Neural cell (in vitro differentiated cells): ENCODE measurements around the gene OR2A2. TPM values are rescaled to one million over a fixed set of nuclear protein-coding genes. Genes with fewer than 3 reads are reported as not detected.

ENCODE experiments used
- H2AFZ ChIP-seq: fragments of 200-600, 300-800 bp; sonication (generic), shearing (Covaris generic); 2 replicates; pipeline ENCODE4 v1.6.0; 2014; ENCODE audit warnings: low read depth, mild to moderate bottlenecking, antibody characterized with exemption, low read length, moderate library complexity
- H3F3A ChIP-seq: fragments of 200-600 bp; shearing (Covaris generic); 2 replicates; pipeline ENCODE4 v1.6.1; 2016; ENCODE audit warnings: mild to moderate bottlenecking, moderate library complexity, mixed read lengths, antibody characterized with exemption, low read length; ENCODE audit not compliant: insufficient read depth, poor library complexity, severe bottlenecking
- H3K27ac ChIP-seq: fragments of 200-600, 300-800 bp; sonication (generic), shearing (Covaris generic); 2 replicates; pipeline ENCODE4 v1.5.1; 2014; ENCODE audit warnings: mild to moderate bottlenecking, low read length, moderate library complexity
- H3K27me3 ChIP-seq: fragments of 300-800, 200-600 bp; sonication (generic), shearing (Covaris generic); 2 replicates; pipeline ENCODE4 v1.6.0; 2014; ENCODE audit warnings: mild to moderate bottlenecking, low read depth, low read length, moderate library complexity; ENCODE audit not compliant: insufficient read depth
- H3K36me3 ChIP-seq: fragments of 300-800, 200-600 bp; sonication (generic), shearing (Covaris generic); 2 replicates; pipeline ENCODE4 v1.5.1; 2014; ENCODE audit warnings: mild to moderate bottlenecking, antibody characterized with exemption, low read length, moderate library complexity; ENCODE audit not compliant: insufficient read depth
- H3K4me2 ChIP-seq: fragments of 300-800, 200-600 bp; sonication (generic), shearing (Covaris generic); 2 replicates; pipeline ENCODE4 v1.6.0; 2014; ENCODE audit warnings: mild to moderate bottlenecking, low read length
- H3K4me3 ChIP-seq: fragments of 300-800, 200-600 bp; sonication (generic), shearing (Covaris generic); 2 replicates; pipeline ENCODE4 v1.5.1; 2014; ENCODE audit warnings: mild to moderate bottlenecking, low read length, moderate library complexity
- H3K79me2 ChIP-seq: fragments of 200-600 bp; shearing (Covaris generic); replicated peaks from 2 replicates; pipeline ENCODE4 v1.6.0; 2014; ENCODE audit warnings: mild to moderate bottlenecking, low read length, moderate library complexity; ENCODE audit not compliant: insufficient read depth
- H3K9ac ChIP-seq: fragments of 300-800, 200-600 bp; sonication (generic), shearing (Covaris generic); 2 replicates; pipeline ENCODE4 v1.6.1; 2016; ENCODE audit warnings: mild to moderate bottlenecking, low read length, mixed read lengths
- H3K9me2 ChIP-seq: fragments of 200-600 bp; shearing (Covaris generic); 2 replicates; pipeline ENCODE4 v1.6.1; 2016; ENCODE audit warnings: mild to moderate bottlenecking, low read length, mixed read lengths; ENCODE audit not compliant: insufficient read depth
- H3K9me3 ChIP-seq: fragments of 200-600, 300-800 bp; sonication (generic), shearing (Covaris generic); 2 replicates; pipeline ENCODE4 v1.6.1; 2016; ENCODE audit warnings: mild to moderate bottlenecking, mixed run types, low read length, moderate library complexity, mixed read lengths
- H4K20me1 ChIP-seq: fragments of 200-600 bp; shearing (Covaris generic); 2 replicates; pipeline ENCODE4 v1.6.1; 2016; ENCODE audit warnings: mild to moderate bottlenecking, mixed run types; ENCODE audit not compliant: insufficient read depth
- EP300 ChIP-seq: fragments of 450-650 bp; conservative IDR thresholded peaks from 2 replicates; pipeline ENCODE4 v1.6.1; 2014; ENCODE audit warnings: antibody characterized with exemption, mild to moderate bottlenecking, moderate library complexity; ENCODE audit not compliant: poor library complexity, severe bottlenecking
- EZH2 ChIP-seq: fragments of 200-600, 300-800 bp; shearing (Covaris generic), sonication (generic); IDR thresholded peaks from 2 replicates; pipeline ENCODE4 v1.6.1; 2014; ENCODE audit warnings: antibody characterized with exemption, low read length, borderline replicate concordance, mild to moderate bottlenecking; ENCODE audit not compliant: insufficient read depth, poor library complexity, severe bottlenecking
- MXI1 ChIP-seq: fragments of 450-650 bp; conservative IDR thresholded peaks from 2 replicates; pipeline ENCODE4 v1.6.1; 2014; ENCODE audit warnings: antibody characterized with exemption, mild to moderate bottlenecking; ENCODE audit not compliant: poor library complexity, severe bottlenecking
- POLR2AphosphoS5 ChIP-seq: IDR thresholded peaks from 2 replicates; pipeline ENCODE4 v1.6.1; 2012
- RAD21 ChIP-seq: fragments of 450-650 bp; conservative IDR thresholded peaks from 2 replicates; pipeline ENCODE4 v1.6.1; 2014; ENCODE audit warnings: antibody characterized with exemption, mild to moderate bottlenecking, moderate library complexity
- SMC3 ChIP-seq: fragments of 450-650 bp; conservative IDR thresholded peaks from 2 replicates; pipeline ENCODE4 v1.6.1; 2014; ENCODE audit warnings: antibody characterized with exemption, mild to moderate bottlenecking, moderate library complexity; ENCODE audit not compliant: poor library complexity
- TAF1 ChIP-seq: IDR thresholded peaks from 2 replicates; pipeline ENCODE4 v1.6.1; 2012; ENCODE audit warnings: low read depth
- polyA plus RNA-seq: library from polyadenylated mRNA; depleted of rRNA; stranded (reverse); fragments of >200 nt; gene quantifications from 2 replicates; pipeline ENCODE4 v1.2.3, GENCODE V29; 2014
- TF ChIP-seq, protein P1 (sequence below): fragments of 450-650 bp; IDR thresholded peaks from 2 replicates; pipeline ENCODE4 v1.5.1; 2014; ENCODE audit warnings: antibody characterized with exemption, mild to moderate bottlenecking, moderate library complexity; ENCODE audit not compliant: poor library complexity, severe bottlenecking
- TF ChIP-seq, protein P2 (sequence below): IDR thresholded peaks from 2 replicates; pipeline ENCODE4 v1.6.1; 2012; ENCODE audit warnings: borderline replicate concordance

The OR2A2 gene
- polyA plus RNA-seq, 1 donor from 2014 or later: not detected

DNA sequence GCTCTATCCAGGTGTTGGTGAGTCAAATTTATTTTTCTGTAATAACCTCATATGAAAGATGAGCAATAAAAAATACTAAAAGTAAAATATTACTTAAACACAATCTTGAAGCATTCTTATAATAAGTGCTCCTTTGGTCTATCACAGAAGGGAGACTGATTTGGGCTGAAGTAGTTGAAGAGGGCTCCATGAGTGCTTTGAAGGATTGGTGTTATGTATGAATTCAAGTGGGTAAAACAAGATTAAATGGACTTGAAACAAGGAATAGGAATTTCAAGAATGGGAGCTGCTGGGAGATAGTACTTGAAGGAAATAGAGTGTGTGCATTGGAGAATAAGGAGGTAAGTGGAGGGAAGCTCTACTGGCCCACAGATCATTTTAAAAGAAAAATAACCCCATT lies 7.3 kb upstream of the OR2A2 start:
- no peaks in the 10 kb centered on the region for H4K20me1 ChIP-seq

DNA sequence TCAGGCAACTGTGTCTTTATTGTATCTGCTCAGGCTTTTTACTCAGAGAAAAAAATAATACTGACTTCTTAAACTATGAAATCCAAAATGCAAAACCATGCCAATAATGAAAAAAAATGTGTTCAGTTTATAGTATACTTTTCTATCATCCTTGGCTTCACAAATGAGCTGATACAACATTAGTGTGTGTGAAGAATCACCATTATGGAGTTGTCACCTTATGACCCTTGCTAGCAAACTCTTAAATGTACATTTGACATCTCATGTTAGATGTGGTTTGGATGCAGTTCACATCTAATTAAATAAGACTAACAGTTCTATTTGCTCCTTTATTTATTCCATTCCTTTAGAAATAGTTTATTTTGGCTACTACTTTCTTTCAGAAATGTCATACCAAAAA lies 4.2 kb upstream of the OR2A2 start:
- Histone ChIP-seq H3K27ac (no peak overlapping the region), H3K4me3 (no peak overlapping the region), H3K9me3 (no peaks in the 10 kb centered on the region), H4K20me1 (no peaks in the 10 kb centered on the region), H3K9ac (no peak overlapping the region), H2AFZ (no peak overlapping the region), H3F3A (no peaks in the 10 kb centered on the region), H3K36me3 (no peaks in the 10 kb centered on the region), H3K27me3 (no peaks in the 10 kb centered on the region), H3K4me2 (no peak overlapping the region), H3K79me2 (no peaks in the 10 kb centered on the region), H3K9me2 (no peaks in the 10 kb centered on the region)
- TF ChIP-seq POLR2AphosphoS5: no peak

More for the DNA sequence above, 7.3 kb upstream of the OR2A2 start:
- Histone ChIP-seq H3K27ac (no peak overlapping the region), H3K79me2 (no peaks in the 10 kb centered on the region), H3F3A (no peaks in the 10 kb centered on the region), H3K4me3 (no peak overlapping the region), H3K4me2 (no peak overlapping the region), H3K27me3 (no peaks in the 10 kb centered on the region), H2AFZ (no peak overlapping the region), H3K9ac (no peak overlapping the region), H3K36me3 (no peaks in the 10 kb centered on the region), H3K9me2 (no peaks in the 10 kb centered on the region), H3K9me3 (no peaks in the 10 kb centered on the region)
- TF ChIP-seq, protein P1, sequence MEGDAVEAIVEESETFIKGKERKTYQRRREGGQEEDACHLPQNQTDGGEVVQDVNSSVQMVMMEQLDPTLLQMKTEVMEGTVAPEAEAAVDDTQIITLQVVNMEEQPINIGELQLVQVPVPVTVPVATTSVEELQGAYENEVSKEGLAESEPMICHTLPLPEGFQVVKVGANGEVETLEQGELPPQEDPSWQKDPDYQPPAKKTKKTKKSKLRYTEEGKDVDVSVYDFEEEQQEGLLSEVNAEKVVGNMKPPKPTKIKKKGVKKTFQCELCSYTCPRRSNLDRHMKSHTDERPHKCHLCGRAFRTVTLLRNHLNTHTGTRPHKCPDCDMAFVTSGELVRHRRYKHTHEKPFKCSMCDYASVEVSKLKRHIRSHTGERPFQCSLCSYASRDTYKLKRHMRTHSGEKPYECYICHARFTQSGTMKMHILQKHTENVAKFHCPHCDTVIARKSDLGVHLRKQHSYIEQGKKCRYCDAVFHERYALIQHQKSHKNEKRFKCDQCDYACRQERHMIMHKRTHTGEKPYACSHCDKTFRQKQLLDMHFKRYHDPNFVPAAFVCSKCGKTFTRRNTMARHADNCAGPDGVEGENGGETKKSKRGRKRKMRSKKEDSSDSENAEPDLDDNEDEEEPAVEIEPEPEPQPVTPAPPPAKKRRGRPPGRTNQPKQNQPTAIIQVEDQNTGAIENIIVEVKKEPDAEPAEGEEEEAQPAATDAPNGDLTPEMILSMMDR: no peak
- TF ChIP-seq, protein P2, sequence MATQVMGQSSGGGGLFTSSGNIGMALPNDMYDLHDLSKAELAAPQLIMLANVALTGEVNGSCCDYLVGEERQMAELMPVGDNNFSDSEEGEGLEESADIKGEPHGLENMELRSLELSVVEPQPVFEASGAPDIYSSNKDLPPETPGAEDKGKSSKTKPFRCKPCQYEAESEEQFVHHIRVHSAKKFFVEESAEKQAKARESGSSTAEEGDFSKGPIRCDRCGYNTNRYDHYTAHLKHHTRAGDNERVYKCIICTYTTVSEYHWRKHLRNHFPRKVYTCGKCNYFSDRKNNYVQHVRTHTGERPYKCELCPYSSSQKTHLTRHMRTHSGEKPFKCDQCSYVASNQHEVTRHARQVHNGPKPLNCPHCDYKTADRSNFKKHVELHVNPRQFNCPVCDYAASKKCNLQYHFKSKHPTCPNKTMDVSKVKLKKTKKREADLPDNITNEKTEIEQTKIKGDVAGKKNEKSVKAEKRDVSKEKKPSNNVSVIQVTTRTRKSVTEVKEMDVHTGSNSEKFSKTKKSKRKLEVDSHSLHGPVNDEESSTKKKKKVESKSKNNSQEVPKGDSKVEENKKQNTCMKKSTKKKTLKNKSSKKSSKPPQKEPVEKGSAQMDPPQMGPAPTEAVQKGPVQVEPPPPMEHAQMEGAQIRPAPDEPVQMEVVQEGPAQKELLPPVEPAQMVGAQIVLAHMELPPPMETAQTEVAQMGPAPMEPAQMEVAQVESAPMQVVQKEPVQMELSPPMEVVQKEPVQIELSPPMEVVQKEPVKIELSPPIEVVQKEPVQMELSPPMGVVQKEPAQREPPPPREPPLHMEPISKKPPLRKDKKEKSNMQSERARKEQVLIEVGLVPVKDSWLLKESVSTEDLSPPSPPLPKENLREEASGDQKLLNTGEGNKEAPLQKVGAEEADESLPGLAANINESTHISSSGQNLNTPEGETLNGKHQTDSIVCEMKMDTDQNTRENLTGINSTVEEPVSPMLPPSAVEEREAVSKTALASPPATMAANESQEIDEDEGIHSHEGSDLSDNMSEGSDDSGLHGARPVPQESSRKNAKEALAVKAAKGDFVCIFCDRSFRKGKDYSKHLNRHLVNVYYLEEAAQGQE: no peak
- TF ChIP-seq EP300 (no peak), TAF1 (no peak), SMC3 (no peak), EZH2 (no peak), RAD21 (no peak), MXI1 (no peak)

DNA sequence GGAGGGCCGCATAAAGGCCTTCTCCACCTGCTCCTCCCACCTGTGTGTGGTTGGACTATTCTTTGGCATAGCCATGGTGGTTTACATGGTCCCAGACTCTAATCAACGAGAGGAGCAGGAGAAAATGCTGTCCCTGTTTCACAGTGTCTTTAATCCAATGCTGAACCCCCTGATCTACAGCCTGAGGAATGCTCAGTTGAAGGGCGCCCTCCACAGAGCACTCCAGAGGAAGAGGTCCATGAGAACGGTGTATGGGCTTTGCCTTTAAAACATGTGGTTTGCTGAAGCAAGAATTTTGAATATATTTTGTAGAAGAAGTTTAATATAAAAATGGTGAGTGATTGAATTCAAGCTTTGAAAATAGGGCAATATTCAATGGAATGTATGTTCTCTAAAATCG lies 889 bp downstream of the OR2A2 start:
- H2AFZ ChIP-seq: no peak overlapping the region
- no peak overlapping the region for H3K9ac ChIP-seq
- TF ChIP-seq EZH2: no peak
- no peak for TF ChIP-seq TAF1
- TF ChIP-seq RAD21: no peak
- no peak for TF ChIP-seq SMC3
- TF ChIP-seq MXI1: no peak
- TF ChIP-seq POLR2AphosphoS5: no peak
- TF ChIP-seq, protein P1: no peak
- no peak for TF ChIP-seq EP300
- TF ChIP-seq, protein P2: no peak
- no peaks in the 10 kb centered on the region for H3K36me3 ChIP-seq
- H3K9me2 ChIP-seq: no peaks in the 10 kb centered on the region
- H3K27me3 ChIP-seq: no peaks in the 10 kb centered on the region
- no peaks in the 10 kb centered on the region for H3F3A ChIP-seq
- no peaks in the 10 kb centered on the region for H3K79me2 ChIP-seq
- H4K20me1 ChIP-seq: no peaks in the 10 kb centered on the region
- no peak overlapping the region for H3K27ac ChIP-seq
- no peak overlapping the region for H3K4me2 ChIP-seq
- no peak overlapping the region for H3K4me3 ChIP-seq
- H3K9me3 ChIP-seq: no peaks in the 10 kb centered on the region
